ENCODE results near the gene NEU4. TPM values are rescaled to one million over a fixed set of nuclear protein-coding genes. Genes with fewer than 3 reads are reported as not detected.

The NEU4 gene
- total RNA-seq, 1 experiment from 2014 or later: not detected

GRCh38 chr2:241814643-241815476, 5.9 kb downstream of the NEU4 start:
- no peaks in the 10 kb centered on the region for H3K9me3 Mint-ChIP-seq (ENCODE audit: unreplicated experiment)
- peaks cover 11% of the 10 kb centered on the region for H3K27me3 Mint-ChIP-seq (ENCODE audit: insufficient read depth, unreplicated experiment)
- TF ChIP-seq CTCF (IDR thresholded peaks at IDR 0.05; ENCODE audit: unreplicated experiment): no peak
- no peak for DNase-seq (ENCODE audit: unreplicated experiment)
- no TSS peak for BruUV-seq (replicated peaks)
- H3K27ac Mint-ChIP-seq (ENCODE audit: low read depth, unreplicated experiment): no peak overlapping the region
- no peaks in the 10 kb centered on the region for H3K36me3 Mint-ChIP-seq (ENCODE audit: insufficient read depth, unreplicated experiment)
- H3K4me3 Mint-ChIP-seq (ENCODE audit: unreplicated experiment): no peak overlapping the region
- intact Hi-C loops (cut with micrococcal nuclease): no loop called here
- POLR2A ChIA-PET: no interaction called here
- CTCF ChIA-PET: interaction anchor here (0.5 kb wide), 1 partner anchor 160 kb away, joined by 3 read pairs; no protein-coding TSS in a partner anchor
- no peaks in the 10 kb centered on the region for H3K4me1 Mint-ChIP-seq (ENCODE audit: insufficient read depth, unreplicated experiment)

GRCh38 chr2:241815477-241816430, 6.8 kb downstream of the NEU4 start:
- no peak for DNase-seq (ENCODE audit: unreplicated experiment)
- no peaks in the 10 kb centered on the region for H3K4me1 Mint-ChIP-seq (ENCODE audit: insufficient read depth, unreplicated experiment)
- no peak overlapping the region for H3K27ac Mint-ChIP-seq (ENCODE audit: low read depth, unreplicated experiment)
- no peaks in the 10 kb centered on the region for H3K36me3 Mint-ChIP-seq (ENCODE audit: insufficient read depth, unreplicated experiment)
- ChIA-PET POLR2A (no interaction called here), CTCF (interaction anchor here (0.5 kb wide), 1 partner anchor 161 kb away, joined by 3 read pairs; no protein-coding TSS in a partner anchor)
- BruUV-seq (replicated peaks): no TSS peak
- no peak overlapping the region for H3K4me3 Mint-ChIP-seq (ENCODE audit: unreplicated experiment)
- TF ChIP-seq CTCF (IDR thresholded peaks at IDR 0.05; ENCODE audit: unreplicated experiment): no peak
- H3K9me3 Mint-ChIP-seq (ENCODE audit: unreplicated experiment): no peaks in the 10 kb centered on the region
- intact Hi-C loops (cut with micrococcal nuclease): no loop called here
- H3K27me3 Mint-ChIP-seq (ENCODE audit: insufficient read depth, unreplicated experiment): peaks cover 11% of the 10 kb centered on the region

GRCh38 chr2:241816431-241817121, 7.6 kb downstream of the NEU4 start:
- POLR2A ChIA-PET: no interaction called here
- BruUV-seq (replicated peaks): no TSS peak
- H3K27ac Mint-ChIP-seq (ENCODE audit: low read depth, unreplicated experiment): no peak overlapping the region
- H3K36me3 Mint-ChIP-seq (ENCODE audit: insufficient read depth, unreplicated experiment): no peaks in the 10 kb centered on the region
- CTCF ChIA-PET: no interaction called here
- no peak overlapping the region for H3K4me3 Mint-ChIP-seq (ENCODE audit: unreplicated experiment)
- H3K27me3 Mint-ChIP-seq (ENCODE audit: insufficient read depth, unreplicated experiment): peaks cover 11% of the 10 kb centered on the region
- H3K4me1 Mint-ChIP-seq (ENCODE audit: insufficient read depth, unreplicated experiment): no peaks in the 10 kb centered on the region
- no peaks in the 10 kb centered on the region for H3K9me3 Mint-ChIP-seq (ENCODE audit: unreplicated experiment)
- DNase-seq (ENCODE audit: unreplicated experiment): no peak
- intact Hi-C loops (cut with micrococcal nuclease): no loop called here
- TF ChIP-seq CTCF (IDR thresholded peaks at IDR 0.05; ENCODE audit: unreplicated experiment): no peak
